ENCODE results near the gene ZBTB34.

ZBTB34 gene

DNA sequence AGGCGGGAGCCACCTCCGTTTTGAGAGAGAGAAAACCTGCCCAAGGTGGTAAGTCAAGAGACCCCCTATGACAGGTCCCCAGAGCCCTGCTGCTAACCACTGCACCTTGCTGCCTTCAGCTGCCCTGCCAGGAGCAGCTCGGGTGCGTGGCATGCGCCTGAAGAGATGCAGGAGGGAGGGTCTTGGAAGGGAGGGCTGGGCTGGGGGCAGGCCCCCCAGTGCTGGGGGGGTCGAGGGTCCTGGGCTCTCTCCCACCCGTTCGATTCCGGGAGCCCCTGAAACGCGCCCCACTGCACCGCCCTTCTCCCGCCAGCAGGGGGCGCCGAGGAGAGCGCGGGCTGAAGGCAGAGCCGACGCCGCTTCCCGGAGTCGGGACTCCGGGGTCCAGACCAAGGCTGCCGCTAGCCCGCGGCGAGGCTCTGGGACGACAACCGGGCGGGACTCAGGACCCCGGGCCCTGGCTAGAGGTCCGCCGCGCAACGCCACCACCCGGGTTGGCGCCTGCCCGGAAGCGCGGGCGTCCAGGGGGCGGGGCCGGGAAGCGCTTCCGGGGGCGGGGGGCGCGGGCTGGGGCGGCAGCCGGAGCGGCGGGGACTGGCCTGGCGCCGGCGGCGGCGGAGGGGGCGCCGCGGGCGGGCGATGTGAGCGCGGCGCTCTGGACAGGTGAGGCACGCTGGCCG lies at the start of gene ZBTB34 (continued):
- TF ChIP-seq ZBTB11 (tag by site-specific recombination; conservative IDR thresholded peaks at IDR 0.05; ENCODE audit: low read depth) (peak; percentile 63), ZNF23 (tag by site-specific recombination; IDR thresholded peaks at IDR 0.05; ENCODE audit: borderline replicate concordance) (no peak), ZNF518A (tag by site-specific recombination; conservative IDR thresholded peaks at IDR 0.05; ENCODE audit: low read depth) (peak; percentile 58), OVOL3 (tag by site-specific recombination; IDR thresholded peaks at IDR 0.05) (no peak), ZXDB (tag by site-specific recombination; IDR thresholded peaks at IDR 0.05) (peak; percentile 73), SP3 (tag by site-specific recombination; IDR thresholded peaks at IDR 0.05) (peak; percentile 63), ZNF169 (tag by site-specific recombination; IDR thresholded peaks at IDR 0.05) (no peak), ZBTB17 (tag by site-specific recombination; IDR thresholded peaks at IDR 0.05) (no peak), ZNF2 (tag by site-specific recombination; IDR thresholded peaks at IDR 0.05) (peak; percentile 54; the same call in 1 of the 2 replicates), ZNF223 (tag by site-specific recombination; IDR thresholded peaks at IDR 0.05) (no peak), BCL11A (tag by site-specific recombination; IDR thresholded peaks at IDR 0.05; ENCODE audit: low read depth) (no peak), ZNF18 (tag by site-specific recombination; IDR thresholded peaks at IDR 0.05) (no peak), SALL2 (tag by site-specific recombination; IDR thresholded peaks at IDR 0.05; ENCODE audit: borderline replicate concordance) (no peak), REPIN1 (tag by site-specific recombination; IDR thresholded peaks at IDR 0.05; ENCODE audit: low read depth) (no peak), EGR2 (tag by site-specific recombination; IDR thresholded peaks at IDR 0.05; ENCODE audit: low read depth) (0 out of 2 replicates have a peak, but pooled peaks have one; percentile 5), ZNF202 (tag by site-specific recombination; IDR thresholded peaks at IDR 0.05; ENCODE audit: borderline replicate concordance) (no peak), ZNF654 (tag by site-specific recombination; IDR thresholded peaks at IDR 0.05; ENCODE audit: low read depth) (peak; percentile 24), ZNF600 (tag by site-specific recombination; IDR thresholded peaks at IDR 0.05) (0 out of 2 replicates have a peak, but pooled peaks have one; percentile 37)
- TF ChIP-seq, protein P1, sequence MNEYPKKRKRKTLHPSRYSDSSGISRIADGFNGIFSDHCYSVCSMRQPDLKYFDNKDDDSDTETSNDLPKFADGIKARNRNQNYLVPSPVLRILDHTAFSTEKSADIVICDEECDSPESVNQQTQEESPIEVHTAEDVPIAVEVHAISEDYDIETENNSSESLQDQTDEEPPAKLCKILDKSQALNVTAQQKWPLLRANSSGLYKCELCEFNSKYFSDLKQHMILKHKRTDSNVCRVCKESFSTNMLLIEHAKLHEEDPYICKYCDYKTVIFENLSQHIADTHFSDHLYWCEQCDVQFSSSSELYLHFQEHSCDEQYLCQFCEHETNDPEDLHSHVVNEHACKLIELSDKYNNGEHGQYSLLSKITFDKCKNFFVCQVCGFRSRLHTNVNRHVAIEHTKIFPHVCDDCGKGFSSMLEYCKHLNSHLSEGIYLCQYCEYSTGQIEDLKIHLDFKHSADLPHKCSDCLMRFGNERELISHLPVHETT (tag by site-specific recombination; IDR thresholded peaks at IDR 0.05), result no peak
- TF ChIP-seq, protein P2, sequence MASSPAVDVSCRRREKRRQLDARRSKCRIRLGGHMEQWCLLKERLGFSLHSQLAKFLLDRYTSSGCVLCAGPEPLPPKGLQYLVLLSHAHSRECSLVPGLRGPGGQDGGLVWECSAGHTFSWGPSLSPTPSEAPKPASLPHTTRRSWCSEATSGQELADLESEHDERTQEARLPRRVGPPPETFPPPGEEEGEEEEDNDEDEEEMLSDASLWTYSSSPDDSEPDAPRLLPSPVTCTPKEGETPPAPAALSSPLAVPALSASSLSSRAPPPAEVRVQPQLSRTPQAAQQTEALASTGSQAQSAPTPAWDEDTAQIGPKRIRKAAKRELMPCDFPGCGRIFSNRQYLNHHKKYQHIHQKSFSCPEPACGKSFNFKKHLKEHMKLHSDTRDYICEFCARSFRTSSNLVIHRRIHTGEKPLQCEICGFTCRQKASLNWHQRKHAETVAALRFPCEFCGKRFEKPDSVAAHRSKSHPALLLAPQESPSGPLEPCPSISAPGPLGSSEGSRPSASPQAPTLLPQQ (tag by site-specific recombination; IDR thresholded peaks at IDR 0.05), result peak; percentile 43; the same call in 1 of the 2 replicates
- TF ChIP-seq, protein P3, sequence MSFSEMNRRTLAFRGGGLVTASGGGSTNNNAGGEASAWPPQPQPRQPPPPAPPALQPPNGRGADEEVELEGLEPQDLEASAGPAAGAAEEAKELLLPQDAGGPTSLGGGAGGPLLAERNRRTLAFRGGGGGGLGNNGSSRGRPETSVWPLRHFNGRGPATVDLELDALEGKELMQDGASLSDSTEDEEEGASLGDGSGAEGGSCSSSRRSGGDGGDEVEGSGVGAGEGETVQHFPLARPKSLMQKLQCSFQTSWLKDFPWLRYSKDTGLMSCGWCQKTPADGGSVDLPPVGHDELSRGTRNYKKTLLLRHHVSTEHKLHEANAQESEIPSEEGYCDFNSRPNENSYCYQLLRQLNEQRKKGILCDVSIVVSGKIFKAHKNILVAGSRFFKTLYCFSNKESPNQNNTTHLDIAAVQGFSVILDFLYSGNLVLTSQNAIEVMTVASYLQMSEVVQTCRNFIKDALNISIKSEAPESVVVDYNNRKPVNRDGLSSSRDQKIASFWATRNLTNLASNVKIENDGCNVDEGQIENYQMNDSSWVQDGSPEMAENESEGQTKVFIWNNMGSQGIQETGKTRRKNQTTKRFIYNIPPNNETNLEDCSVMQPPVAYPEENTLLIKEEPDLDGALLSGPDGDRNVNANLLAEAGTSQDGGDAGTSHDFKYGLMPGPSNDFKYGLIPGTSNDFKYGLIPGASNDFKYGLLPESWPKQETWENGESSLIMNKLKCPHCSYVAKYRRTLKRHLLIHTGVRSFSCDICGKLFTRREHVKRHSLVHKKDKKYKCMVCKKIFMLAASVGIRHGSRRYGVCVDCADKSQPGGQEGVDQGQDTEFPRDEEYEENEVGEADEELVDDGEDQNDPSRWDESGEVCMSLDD (tag by site-specific recombination; IDR thresholded peaks at IDR 0.05), result peak; percentile 67

Data from HEK293 (cell line).